ENCODE results near the gene ATP5ME. TPM values are rescaled to one million over a fixed set of nuclear protein-coding genes. Genes with fewer than 3 reads are reported as not detected.

ATP5ME gene
- 1,000 to 10,000 TPM in 1 of 4 donors, 100 to 1,000 TPM in 3; 447 to 1,305 (median 893) TPM for polyA plus RNA-seq
- long read RNA-seq, donor 1, result 0 reads
- long read RNA-seq, donor 2, transcript ATP5ME-204 (2 exons, 247 nt), result minor isoform, 10 of 190 reads
- long read RNA-seq, donor 2, transcript ATP5ME-205 (3 exons, 393 nt), result minor isoform, 16 of 190 reads
- long read RNA-seq, donor 2, transcript ATP5ME-201 (4 exons, 365 nt), result major isoform, 161 of 190 reads
- long read RNA-seq, donor 2, partial matches to known transcripts, result 0 of 190 reads
- long read RNA-seq, donor 2, other reads (novel, unspliced or antisense), result 0 of 190 reads
- long read RNA-seq, donor 3, transcript ATP5ME-205 (3 exons, 393 nt), result minor isoform, 28 of 343 reads
- long read RNA-seq, donor 3, transcript ATP5ME-204 (2 exons, 247 nt), result minor isoform, 20 of 343 reads
- long read RNA-seq, donor 3, transcript ATP5ME-202 (3 exons, 300 nt), result minor isoform, 5 of 343 reads
- long read RNA-seq, donor 3, transcript ATP5ME-201 (4 exons, 365 nt), result major isoform, 231 of 343 reads
- long read RNA-seq, donor 3, partial matches to known transcripts, result 48 of 343 reads
- long read RNA-seq, donor 3, other reads (novel, unspliced or antisense), result 9 of 343 reads
- long read RNA-seq, donor 4, transcript ATP5ME-201 (4 exons, 365 nt), result major isoform, 15 of 17 reads
- long read RNA-seq, donor 4, partial matches to known transcripts, result 0 of 17 reads
- long read RNA-seq, donor 4, other reads (novel, unspliced or antisense), result 0 of 17 reads
- long read RNA-seq, donor 5, transcript ATP5ME-204 (2 exons, 247 nt), result minor isoform, 34 of 128 reads
- long read RNA-seq, donor 5, transcript ATP5ME-205 (3 exons, 393 nt), result minor isoform, 10 of 128 reads
- long read RNA-seq, donor 5, transcript ATP5ME-201 (4 exons, 365 nt), result major isoform, 80 of 128 reads
- long read RNA-seq, donor 5, partial matches to known transcripts, result 0 of 128 reads
- long read RNA-seq, donor 5, other reads (novel, unspliced or antisense), result 0 of 128 reads
- long read RNA-seq, donor 6, transcript ATP5ME-204 (2 exons, 247 nt), result minor isoform, 11 of 231 reads
- long read RNA-seq, donor 6, transcript ATP5ME-205 (3 exons, 393 nt), result minor isoform, 19 of 231 reads
- long read RNA-seq, donor 6, transcript ATP5ME-201 (4 exons, 365 nt), result major isoform, 194 of 231 reads
- long read RNA-seq, donor 6, partial matches to known transcripts, result 0 of 231 reads
- long read RNA-seq, donor 6, other reads (novel, unspliced or antisense), result 5 of 231 reads
- long read RNA-seq, donor 7, result 0 reads
- long read RNA-seq, donor 8, transcript ATP5ME-205 (3 exons, 393 nt), result minor isoform, 5 of 31 reads
- long read RNA-seq, donor 8, transcript ATP5ME-201 (4 exons, 365 nt), result major isoform, 26 of 31 reads
- long read RNA-seq, donor 8, partial matches to known transcripts, result 0 of 31 reads
- long read RNA-seq, donor 8, other reads (novel, unspliced or antisense), result 0 of 31 reads
- long read RNA-seq, donor 9, transcript ATP5ME-201 (4 exons, 365 nt), result major isoform, 35 of 44 reads
- long read RNA-seq, donor 9, transcript ATP5ME-205 (3 exons, 393 nt), result minor isoform, 5 of 44 reads
- long read RNA-seq, donor 9, partial matches to known transcripts, result 0 of 44 reads
- long read RNA-seq, donor 9, other reads (novel, unspliced or antisense), result 0 of 44 reads
- long read RNA-seq, donor 10, transcript ATP5ME-201 (4 exons, 365 nt), result major isoform, 364 of 440 reads
- long read RNA-seq, donor 10, transcript ATP5ME-202 (3 exons, 300 nt), result minor isoform, 10 of 440 reads
- long read RNA-seq, donor 10, transcript ATP5ME-205 (3 exons, 393 nt), result minor isoform, 22 of 440 reads
- long read RNA-seq, donor 10, transcript ATP5ME-204 (2 exons, 247 nt), result minor isoform, 18 of 440 reads
- long read RNA-seq, donor 10, partial matches to known transcripts, result 6 of 440 reads
- long read RNA-seq, donor 10, other reads (novel, unspliced or antisense), result 19 of 440 reads

- peak within 1 kb of the TSS; percentile 82 to 90 (median 89) for H3K27ac ChIP-seq (ENCODE audit: low read depth in 1 of 3, low read length in 2 of 3)
- H3K4me3 ChIP-seq (ENCODE audit: low read depth in 1 of 3, low read length in 3 of 3), result peak within 1 kb of the TSS; percentile 71 to 83 (median 79)
- H3K9me3 ChIP-seq (ENCODE audit: control insufficient read depth in 2 of 2, insufficient read depth in 1 of 2, low read depth in 1 of 2, low read length in 1 of 2), result no peaks in the 10 kb centered on the region
- DNase-seq, result peak; percentile 97 to 99
- peaks cover 6 to 40% (median 9%) of the 10 kb centered on the region in 3 donors for H3K36me3 ChIP-seq (ENCODE audit: control insufficient read depth in 3 of 3, insufficient read depth in 2 of 3, low read depth in 1 of 3, low read length in 3 of 3)
- FAIRE-seq, result no peak
- H3K4me1 ChIP-seq (ENCODE audit: control insufficient read depth in 3 of 3, insufficient read depth in 2 of 3, low read depth in 1 of 3, low read length in 2 of 3), result peaks cover 2 to 28% (median 3%) of the 10 kb centered on the region in 3 donors
- no peaks in the 10 kb centered on the region for H3K27me3 ChIP-seq (ENCODE audit: control insufficient read depth in 3 of 3, insufficient read depth in 3 of 3, low read length in 3 of 3)
- 0 to 1% (median 0%) methylated on average over 44 to 84 of the region's 84 CpGs for WGBS, 3 donors
Observed at GRCh38 chr4:674172-675035, at the start of gene ATP5ME, which contains the start of gene MYL5. Gene ATP5ME (minus strand): TSS chr4:674276. CDS start chr4:674247, 29 bp downstream. Gene MYL5 (plus strand): TSS chr4:674542. CDS start chr4:678027, 3,485 bp downstream.

GRCh38 chr4:722851-723360 is 48.8 kb upstream of the ATP5ME start:
- H3K36me3 ChIP-seq (ENCODE audit: control insufficient read depth in 3 of 3, insufficient read depth in 2 of 3, low read depth in 1 of 3, low read length in 3 of 3), result peaks cover 0 to 45% (median 0%) of the 10 kb centered on the region in 3 donors
- peaks cover 0 to 8% (median 0%) of the 10 kb centered on the region in 3 donors for H3K4me1 ChIP-seq (ENCODE audit: control insufficient read depth in 3 of 3, insufficient read depth in 2 of 3, low read depth in 1 of 3, low read length in 2 of 3)
- DNase-seq, result no peak
- FAIRE-seq, result no peak
- H3K4me3 ChIP-seq (ENCODE audit: low read depth in 1 of 3, low read length in 3 of 3), result no peak overlapping the region
- H3K9me3 ChIP-seq (ENCODE audit: control insufficient read depth in 2 of 2, insufficient read depth in 1 of 2, low read depth in 1 of 2, low read length in 1 of 2), result no peaks in the 10 kb centered on the region
- H3K27me3 ChIP-seq (ENCODE audit: control insufficient read depth in 3 of 3, insufficient read depth in 3 of 3, low read length in 3 of 3), result no peaks in the 10 kb centered on the region
- H3K27ac ChIP-seq (ENCODE audit: low read depth in 1 of 3, low read length in 2 of 3), result no peak overlapping the region
- WGBS, 3 donors, result 96 to 97% (median 97%) methylated on average over 61 of the region's 61 CpGs

- Histone ChIP-seq H3K4me1 (ENCODE audit: control insufficient read depth in 3 of 3, insufficient read depth in 2 of 3, low read depth in 1 of 3, low read length in 2 of 3) (peaks cover 0 to 8% (median 0%) of the 10 kb centered on the region in 3 donors), H3K36me3 (ENCODE audit: control insufficient read depth in 3 of 3, insufficient read depth in 2 of 3, low read depth in 1 of 3, low read length in 3 of 3) (peaks cover 0 to 45% (median 0%) of the 10 kb centered on the region in 3 donors), H3K27me3 (ENCODE audit: control insufficient read depth in 3 of 3, insufficient read depth in 3 of 3, low read length in 3 of 3) (no peaks in the 10 kb centered on the region), H3K9me3 (ENCODE audit: control insufficient read depth in 2 of 2, insufficient read depth in 1 of 2, low read depth in 1 of 2, low read length in 1 of 2) (no peaks in the 10 kb centered on the region), H3K27ac (ENCODE audit: low read depth in 1 of 3, low read length in 2 of 3) (no peak overlapping the region), H3K4me3 (ENCODE audit: low read depth in 1 of 3, low read length in 3 of 3) (no peak overlapping the region)
- FAIRE-seq (no peak), DNase-seq (no peak)
- WGBS, 3 donors, result 93 to 95% (median 94%) methylated on average over 25 to 47 of the region's 47 CpGs
Observed at GRCh38 chr4:722169-722725, 48.2 kb upstream of the ATP5ME start.

- DNase-seq (peak in 1 of 2 donors; percentile 56), FAIRE-seq (no peak)
- peaks cover 0 to 8% (median 0%) of the 10 kb centered on the region in 3 donors for H3K4me1 ChIP-seq (ENCODE audit: control insufficient read depth in 3 of 3, insufficient read depth in 2 of 3, low read depth in 1 of 3, low read length in 2 of 3)
- H3K27me3 ChIP-seq (ENCODE audit: control insufficient read depth in 3 of 3, insufficient read depth in 3 of 3, low read length in 3 of 3), result no peaks in the 10 kb centered on the region
- WGBS, 3 donors, result 37 to 68% (median 58%) methylated on average over 31 of the region's 31 CpGs
- H3K27ac ChIP-seq (ENCODE audit: low read depth in 1 of 3, low read length in 2 of 3), result peak overlapping the region in 1 of 3 donors; percentile 15
- no peaks in the 10 kb centered on the region for H3K9me3 ChIP-seq (ENCODE audit: control insufficient read depth in 2 of 2, insufficient read depth in 1 of 2, low read depth in 1 of 2, low read length in 1 of 2)
- no peak overlapping the region for H3K4me3 ChIP-seq (ENCODE audit: low read depth in 1 of 3, low read length in 3 of 3)
- peaks cover 0 to 41% (median 0%) of the 10 kb centered on the region in 3 donors for H3K36me3 ChIP-seq (ENCODE audit: control insufficient read depth in 3 of 3, insufficient read depth in 2 of 3, low read depth in 1 of 3, low read length in 3 of 3)
Observed at GRCh38 chr4:721261-722168, 47.4 kb upstream of the ATP5ME start.

- no peak for FAIRE-seq
- H3K27me3 ChIP-seq (ENCODE audit: control insufficient read depth in 3 of 3, insufficient read depth in 3 of 3, low read length in 3 of 3), result no peaks in the 10 kb centered on the region
Observed at GRCh38 chr4:720111-720860, 46.2 kb upstream of the ATP5ME start.

More at GRCh38 chr4:720111-720860, 46.2 kb upstream of the ATP5ME start:
- Histone ChIP-seq H3K9me3 (ENCODE audit: control insufficient read depth in 2 of 2, insufficient read depth in 1 of 2, low read depth in 1 of 2, low read length in 1 of 2) (no peaks in the 10 kb centered on the region), H3K4me3 (ENCODE audit: low read depth in 1 of 3, low read length in 3 of 3) (no peak overlapping the region), H3K4me1 (ENCODE audit: control insufficient read depth in 3 of 3, insufficient read depth in 2 of 3, low read depth in 1 of 3, low read length in 2 of 3) (peaks cover 0 to 8% (median 0%) of the 10 kb centered on the region in 3 donors), H3K27ac (ENCODE audit: low read depth in 1 of 3, low read length in 2 of 3) (no peak overlapping the region), H3K36me3 (ENCODE audit: control insufficient read depth in 3 of 3, insufficient read depth in 2 of 3, low read depth in 1 of 3, low read length in 3 of 3) (peaks cover 0 to 41% (median 0%) of the 10 kb centered on the region in 3 donors)
- WGBS, 3 donors, result 94 to 95% (median 95%) methylated on average over 57 to 59 of the region's 59 CpGs
- DNase-seq, result no peak
